GM23248 (cell line): ENCODE data around the gene CTXND2. TPM values are rescaled to one million over a fixed set of nuclear protein-coding genes. Genes with fewer than 3 reads are reported as not detected.

Experiments used
- DNase-seq: peaks from one replicate; pipeline ENCODE4 v3.0.0-alpha.2; 2015
- H2AFZ ChIP-seq: fragments of 200-600 bp; sonication (generic); 2 replicates; pipeline ENCODE4 v1.6.1; 2016; ENCODE audit warnings: antibody characterized with exemption
- H3F3A ChIP-seq: fragments of 200-600 bp; sonication (generic); 2 replicates; pipeline ENCODE4 v1.6.1; 2016; ENCODE audit warnings: mild to moderate bottlenecking, antibody characterized with exemption, mixed run types; ENCODE audit not compliant: insufficient read depth
- H3K27ac ChIP-seq: fragments of 200-600 bp; sonication (generic); 2 replicates; pipeline ENCODE4 v1.5.1; 2016; ENCODE audit warnings: mild to moderate bottlenecking
- H3K27me3 ChIP-seq: fragments of 200-600 bp; sonication (generic); replicated peaks from 2 replicates; pipeline ENCODE4 v1.6.1; 2016; ENCODE audit warnings: mild to moderate bottlenecking; ENCODE audit not compliant: insufficient read depth
- H3K36me3 ChIP-seq: fragments of 200-600 bp; sonication (generic); 2 replicates; pipeline ENCODE4 v1.6.1; 2016; ENCODE audit warnings: low read depth, mild to moderate bottlenecking
- H3K4me1 ChIP-seq: fragments of 200-600 bp; sonication (generic); 2 replicates; pipeline ENCODE4 v1.6.1; 2016; ENCODE audit warnings: mild to moderate bottlenecking; ENCODE audit not compliant: insufficient read depth
- H3K4me2 ChIP-seq: fragments of 200-600 bp; sonication (generic); one replicate; pipeline ENCODE4 v1.6.1; 2016; ENCODE audit warnings: mild to moderate bottlenecking; ENCODE audit not compliant: unreplicated experiment
- H3K4me3 ChIP-seq: fragments of 200-600 bp; sonication (generic); 2 replicates; pipeline ENCODE4 v1.5.1; 2016; ENCODE audit warnings: mild to moderate bottlenecking
- H3K79me2 ChIP-seq: fragments of 200-600 bp; sonication (generic); 2 replicates; pipeline ENCODE4 v1.6.1; 2016; ENCODE audit warnings: mild to moderate bottlenecking; ENCODE audit not compliant: insufficient read depth
- H3K9ac ChIP-seq: fragments of 200-600 bp; sonication (generic); 2 replicates; pipeline ENCODE4 v1.6.1; 2016; ENCODE audit warnings: mild to moderate bottlenecking
- H3K9me2 ChIP-seq: fragments of 200-600 bp; sonication (generic); 2 replicates; pipeline ENCODE4 v1.6.1; 2016; ENCODE audit warnings: mixed run types, mild to moderate bottlenecking, moderate library complexity; ENCODE audit not compliant: insufficient read depth
- H3K9me3 ChIP-seq: fragments of 200-600 bp; sonication (generic); one replicate; pipeline ENCODE4 v1.6.1; 2017; ENCODE audit warnings: low read depth
- H4K20me1 ChIP-seq: fragments of 200-600 bp; sonication (generic); 2 replicates; pipeline ENCODE4 v1.6.0; 2016; ENCODE audit not compliant: insufficient read depth
- EZH2 ChIP-seq: fragments of 200-600 bp; sonication (generic); IDR thresholded peaks from 2 replicates; pipeline ENCODE4 v1.6.1; 2018; ENCODE audit warnings: antibody characterized with exemption, mild to moderate bottlenecking; ENCODE audit not compliant: insufficient read depth, poor library complexity, severe bottlenecking
- EZH2phosphoT487 ChIP-seq: fragments of 200-600 bp; sonication (generic); IDR thresholded peaks from 2 replicates; pipeline ENCODE4 v1.6.1; 2018; ENCODE audit warnings: antibody characterized with exemption, moderate library complexity, mild to moderate bottlenecking, low read depth; ENCODE audit not compliant: insufficient read depth
- WGBS, 2 experiments: methylation state at CpG; one replicate each; pipeline ENCODE4 v1.1.6; 2015 to 2017; ENCODE audit warnings: low lambda C conversion rate in 2 of 2, low coverage in 1 of 2; ENCODE audit errors: missing lambda C conversion rate in 2 of 2; 5-methylcytosine and 5-hydroxymethylcytosine counted together
- in situ Hi-C: fragments of 300-500 bp; cut with MboI; formaldehyde crosslinking; loops from 2 replicates; pipeline ENCODE4 v1.15.0; 2020
- polyA plus RNA-seq: library from polyadenylated mRNA; unstranded; fragments of >200 nt; fragmentation: Nextera tagmentation; extraction: Ambion mirVana; gene quantifications from 2 replicates; pipeline ENCODE4 v1.2.1, GENCODE V29; 2016
- total RNA-seq: library from RNA; depleted of rRNA; stranded (reverse); fragments of >200 nt; shearing (Covaris generic); gene quantifications from 2 replicates; pipeline ENCODE4 v1.2.3, GENCODE V29; 2014

Gene CTXND2
- total and polyA plus RNA-seq, 2 experiments from 2014 or later = not detected

DNA sequence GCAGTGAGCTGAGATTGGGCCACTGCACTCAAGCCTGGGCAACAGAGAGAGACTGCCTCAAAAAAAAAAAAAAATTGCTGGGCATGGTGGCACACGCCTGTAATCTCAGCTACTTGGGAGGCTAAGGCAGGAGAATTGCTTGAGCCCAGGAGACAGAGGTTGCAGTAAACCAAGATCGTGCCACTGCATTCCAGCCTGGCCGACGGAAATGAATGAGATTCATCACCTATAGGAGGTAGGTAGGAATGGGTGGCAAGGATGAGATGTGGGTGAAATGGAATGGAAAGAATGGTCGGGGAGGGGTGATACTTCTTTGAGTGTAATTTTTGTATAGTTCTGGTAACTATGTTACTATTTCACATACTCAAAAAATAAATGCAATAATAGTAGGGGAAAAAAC, 15.4 kb downstream of the CTXND2 start:
- 86 to 87% methylated on average over 5 of the region's 5 CpGs for WGBS, 2 experiments

DNA sequence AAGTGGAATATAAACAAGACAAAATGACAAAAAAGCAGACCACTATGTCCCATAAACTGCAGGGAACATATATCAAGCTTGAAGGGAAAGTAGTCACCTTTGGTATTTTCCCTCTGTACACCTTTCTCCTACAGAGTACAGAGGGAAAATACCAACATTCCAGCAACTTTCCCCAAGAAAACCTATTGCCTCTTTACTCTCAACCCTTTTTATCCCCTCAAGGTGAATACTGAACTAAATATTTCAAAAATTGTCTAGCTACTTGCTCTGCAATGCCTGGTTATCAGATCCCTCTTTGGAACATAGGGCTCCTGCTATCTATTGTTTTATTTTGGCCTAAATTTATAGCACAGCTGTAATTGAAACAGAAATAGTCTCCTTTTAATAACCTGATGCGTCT, 15.8 kb downstream of the CTXND2 start:
- in situ Hi-C loops = no loop called here

More for the DNA sequence above, 15.4 kb downstream of the CTXND2 start:
- H3K36me3 ChIP-seq = no peaks in the 10 kb centered on the region
- H3F3A ChIP-seq = no peaks in the 10 kb centered on the region
- in situ Hi-C loops = no loop called here
- DNase-seq = no peak
- no peaks in the 10 kb centered on the region for H4K20me1 ChIP-seq
- H3K4me1 ChIP-seq = no peaks in the 10 kb centered on the region
- TF ChIP-seq EZH2 (no peak), EZH2phosphoT487 (no peak)
- H3K27ac ChIP-seq = no peak overlapping the region
- H2AFZ ChIP-seq = no peak overlapping the region
- no peaks in the 10 kb centered on the region for H3K9me3 ChIP-seq
- no peaks in the 10 kb centered on the region for H3K9me2 ChIP-seq
- no peaks in the 10 kb centered on the region for H3K79me2 ChIP-seq
- H3K27me3 ChIP-seq = no peaks in the 10 kb centered on the region
- no peak overlapping the region for H3K4me2 ChIP-seq
- H3K4me3 ChIP-seq = no peak overlapping the region
- H3K9ac ChIP-seq = no peak overlapping the region

DNA sequence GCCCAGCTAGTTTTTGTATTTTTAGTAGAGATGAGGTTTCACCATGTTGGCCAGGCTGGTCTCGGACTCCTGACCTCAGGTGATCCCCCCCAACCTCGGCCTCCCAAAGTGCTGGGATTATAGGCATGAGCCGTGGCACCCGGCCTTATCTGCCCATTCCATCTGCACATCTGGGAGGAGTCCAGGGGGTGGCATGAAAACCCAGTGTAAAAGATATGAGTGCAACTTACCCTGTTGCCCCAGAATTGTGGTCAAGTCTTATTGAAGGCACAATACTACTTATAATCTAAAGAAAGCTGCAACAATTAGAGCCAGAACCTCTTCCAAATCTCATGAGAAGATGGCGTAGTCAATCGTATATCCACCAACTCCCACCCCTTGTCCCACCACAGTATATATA, 18.4 kb downstream of the CTXND2 start:
- Histone ChIP-seq H3K4me1 (no peaks in the 10 kb centered on the region), H3F3A (no peaks in the 10 kb centered on the region), H3K36me3 (no peaks in the 10 kb centered on the region), H4K20me1 (no peaks in the 10 kb centered on the region), H2AFZ (no peak overlapping the region), H3K4me3 (no peak overlapping the region), H3K79me2 (no peaks in the 10 kb centered on the region), H3K27ac (no peak overlapping the region), H3K27me3 (no peaks in the 10 kb centered on the region), H3K9me3 (no peaks in the 10 kb centered on the region), H3K4me2 (no peak overlapping the region), H3K9me2 (no peaks in the 10 kb centered on the region), H3K9ac (no peak overlapping the region)
- 94 to 98% methylated on average over 6 of the region's 6 CpGs for WGBS, 2 experiments
- no peak for DNase-seq
- in situ Hi-C loops = no loop called here
- no peak for TF ChIP-seq EZH2
- TF ChIP-seq EZH2phosphoT487 = no peak

More for the DNA sequence above, 15.8 kb downstream of the CTXND2 start:
- Histone ChIP-seq H3K27me3 (no peaks in the 10 kb centered on the region), H3F3A (no peaks in the 10 kb centered on the region), H3K27ac (no peak overlapping the region), H2AFZ (no peak overlapping the region), H3K79me2 (no peaks in the 10 kb centered on the region), H3K4me1 (no peaks in the 10 kb centered on the region), H3K9ac (no peak overlapping the region), H4K20me1 (no peaks in the 10 kb centered on the region), H3K36me3 (no peaks in the 10 kb centered on the region), H3K9me2 (no peaks in the 10 kb centered on the region), H3K4me3 (no peak overlapping the region), H3K4me2 (no peak overlapping the region), H3K9me3 (no peaks in the 10 kb centered on the region)
- WGBS, 2 experiments = 50 to 76% methylated on average over 1 of the region's 1 CpG
- no peak for DNase-seq
- TF ChIP-seq EZH2phosphoT487 (no peak), EZH2 (no peak)

DNA sequence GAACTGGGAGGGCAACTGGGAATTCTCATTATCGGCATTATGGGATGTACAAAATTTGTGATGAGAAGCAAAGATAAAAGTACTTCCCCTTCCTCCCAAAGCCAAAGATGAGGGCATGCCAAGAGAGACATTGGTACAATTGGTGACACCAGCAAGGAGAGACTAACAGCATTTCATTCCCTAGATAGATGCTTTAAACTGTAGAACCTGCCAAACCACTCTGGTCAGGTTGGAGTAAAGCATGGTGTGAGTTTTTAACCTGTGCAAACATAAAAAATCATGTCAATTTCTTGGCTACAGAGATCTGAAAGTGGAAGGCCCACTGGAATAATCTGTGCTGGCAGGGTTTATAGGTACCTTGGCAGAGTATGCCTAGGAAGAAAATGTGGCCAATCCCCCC, 19.4 kb downstream of the CTXND2 start:
- in situ Hi-C loops = no loop called here
- no peaks in the 10 kb centered on the region for H3K27me3 ChIP-seq
- no peaks in the 10 kb centered on the region for H3K9me3 ChIP-seq
- H3K27ac ChIP-seq = no peak overlapping the region
- 91 to 100% methylated on average over 1 of the region's 1 CpG for WGBS, 2 experiments
- H3K79me2 ChIP-seq = no peaks in the 10 kb centered on the region
- H3F3A ChIP-seq = no peaks in the 10 kb centered on the region
- no peak overlapping the region for H3K4me2 ChIP-seq
- H3K36me3 ChIP-seq = no peaks in the 10 kb centered on the region
- no peaks in the 10 kb centered on the region for H4K20me1 ChIP-seq
- TF ChIP-seq EZH2 (no peak), EZH2phosphoT487 (no peak)
- no peak for DNase-seq
- no peaks in the 10 kb centered on the region for H3K4me1 ChIP-seq
- H3K9ac ChIP-seq = no peak overlapping the region
- no peaks in the 10 kb centered on the region for H3K9me2 ChIP-seq
- no peak overlapping the region for H2AFZ ChIP-seq
- no peak overlapping the region for H3K4me3 ChIP-seq

DNA sequence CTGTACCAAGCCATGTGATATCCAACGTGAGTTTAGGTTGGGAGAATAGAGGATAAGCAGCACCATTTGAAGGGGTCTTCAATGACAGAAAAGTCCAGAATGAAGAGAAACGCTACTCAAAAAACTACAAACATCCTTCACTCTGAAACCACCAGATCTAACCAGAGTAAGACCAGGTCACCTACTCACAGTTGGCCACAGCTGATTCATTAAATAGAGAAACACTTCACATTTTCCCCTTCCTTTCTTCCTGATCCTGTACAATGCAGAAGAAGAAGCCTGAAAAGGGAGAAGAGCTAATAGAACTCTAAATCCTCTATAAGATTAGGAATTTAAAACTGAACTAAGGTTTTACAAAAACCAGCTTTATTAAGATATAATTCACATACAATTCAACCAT, 19.9 kb downstream of the CTXND2 start:
- in situ Hi-C loops = no loop called here

More for the DNA sequence above, 19.9 kb downstream of the CTXND2 start:
- Histone ChIP-seq H3K4me2 (no peak overlapping the region), H3K4me3 (no peak overlapping the region), H3K9ac (no peak overlapping the region), H3F3A (no peaks in the 10 kb centered on the region), H3K4me1 (no peaks in the 10 kb centered on the region), H3K79me2 (no peaks in the 10 kb centered on the region), H3K9me3 (no peaks in the 10 kb centered on the region), H3K9me2 (no peaks in the 10 kb centered on the region), H3K27ac (no peak overlapping the region), H2AFZ (no peak overlapping the region), H3K36me3 (no peaks in the 10 kb centered on the region), H4K20me1 (no peaks in the 10 kb centered on the region), H3K27me3 (no peaks in the 10 kb centered on the region)
- no peak for DNase-seq
- WGBS, 2 experiments = 90 to 98% methylated on average over 2 of the region's 2 CpGs
- TF ChIP-seq EZH2phosphoT487 (no peak), EZH2 (no peak)
